DMS79 treated with DMSO at 0.1 percent for 48 hours (cell line): Measurements from ENCODE around the gene PRDM12.

Experiments used
- DNase-seq: peaks from one replicate; lab custom pipeline; 2025; lab: John Stamatoyannopoulos, UW

The PRDM12 gene

DNA sequence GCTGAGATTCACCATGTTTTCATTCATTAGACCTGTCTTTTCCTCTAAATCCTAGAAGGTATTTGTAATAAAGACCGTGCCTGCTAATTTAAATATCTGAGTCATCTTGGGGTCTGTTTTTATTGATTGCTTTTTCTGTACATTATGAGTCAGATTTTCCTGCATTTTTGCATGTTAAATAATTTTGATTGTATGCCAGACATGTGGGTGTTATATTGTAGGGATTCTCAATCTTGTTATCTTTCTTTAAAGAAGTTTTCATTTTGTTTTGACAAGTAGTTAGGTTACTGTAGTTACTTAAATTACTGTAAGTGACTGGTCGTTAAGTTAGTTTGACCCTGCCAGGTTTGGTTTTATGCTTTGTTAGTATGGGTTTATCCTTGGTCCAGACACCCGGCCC lies 64.3 kb downstream of the PRDM12 start:
- no peak for DNase-seq

- no peak for DNase-seq
Measured at GRCh38 chr9:130729145-130729544, 64.8 kb downstream of the PRDM12 start.

GRCh38 chr9:130731355-130731754 lies 67.0 kb downstream of the PRDM12 start:
- DNase-seq, result no peak

DNA sequence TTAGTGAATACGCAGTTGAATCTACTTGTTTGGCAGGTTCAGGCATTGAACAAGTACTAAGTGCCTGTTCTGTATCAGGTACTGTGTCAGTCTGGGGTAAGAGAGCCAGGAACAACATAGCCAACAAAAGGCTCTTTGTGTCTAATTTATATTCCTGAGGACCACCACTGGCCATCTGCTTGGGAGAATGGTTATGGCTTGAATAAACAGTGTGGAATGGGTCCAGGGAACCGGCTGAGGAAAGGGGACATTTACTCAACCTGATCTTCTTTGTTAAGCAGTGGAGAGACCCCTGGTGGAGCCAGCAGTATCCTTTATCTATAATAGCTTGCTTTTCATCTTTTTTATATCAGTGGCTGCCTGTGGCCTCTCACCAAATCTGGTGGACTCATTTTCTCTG lies 67.7 kb downstream of the PRDM12 start:
- no peak for DNase-seq
